GM12878 (cell line): ENCODE results near the gene NTRK1. TPM values are rescaled to one million over a fixed set of nuclear protein-coding genes. Genes with fewer than 3 reads are reported as not detected.
A peak's percentile ranks its signal among the peaks of the same experiment; 100 is the strongest.

Experiments used
- ASH2L ChIP-seq: fragments of 300-600, 200-600 bp; sonication (generic); IDR thresholded peaks from 2 replicates; pipeline ENCODE4 v1.6.1; 2017; ENCODE audit warnings: low read depth, mild to moderate bottlenecking, borderline replicate concordance
- ATF3 ChIP-seq: IDR thresholded peaks from 2 replicates; pipeline ENCODE4 v1.6.1; 2011; ENCODE audit warnings: low read depth, mild to moderate bottlenecking, low read length, moderate library complexity, borderline replicate concordance; ENCODE audit errors: extremely low read depth
- BCL3 ChIP-seq: IDR thresholded peaks from 2 replicates; pipeline ENCODE4 v1.6.1; 2011; ENCODE audit warnings: borderline replicate concordance, low read depth, mild to moderate bottlenecking, moderate library complexity, low read length; ENCODE audit not compliant: insufficient read depth, poor library complexity, severe bottlenecking
- E4F1 ChIP-seq: fragments of 450-650 bp; IDR thresholded peaks from 2 replicates; pipeline ENCODE4 v1.6.1; 2018; ENCODE audit warnings: borderline replicate concordance, mild to moderate bottlenecking; ENCODE audit not compliant: partially characterized antibody
- GATAD2B ChIP-seq: fragments of 450-650 bp; conservative IDR thresholded peaks from 2 replicates; pipeline ENCODE4 v1.6.1; 2017; ENCODE audit warnings: low read depth, mild to moderate bottlenecking, moderate library complexity
- KLF5 ChIP-seq: fragments of 450-650 bp; IDR thresholded peaks from 2 replicates; pipeline ENCODE4 v1.6.1; 2014; ENCODE audit warnings: mild to moderate bottlenecking; ENCODE audit not compliant: partially characterized antibody
- NR2F1 ChIP-seq: fragments of 450-650 bp; conservative IDR thresholded peaks from 2 replicates; pipeline ENCODE4 v1.6.1; 2017; ENCODE audit warnings: mild to moderate bottlenecking
- POLR2A ChIP-seq: IDR thresholded peaks from 2 replicates; pipeline ENCODE4 v1.6.1; 2011; ENCODE audit warnings: low read depth, mild to moderate bottlenecking, low read length
- POU2F2 ChIP-seq: IDR thresholded peaks from 3 replicates; pipeline ENCODE4 v1.6.1; 2011; ENCODE audit warnings: low read depth, mild to moderate bottlenecking, low read length, borderline replicate concordance
- SMARCA5 ChIP-seq: fragments of 450-650 bp; IDR thresholded peaks from 2 replicates; pipeline ENCODE4 v1.6.1; 2017; ENCODE audit warnings: mild to moderate bottlenecking
- SMC3 ChIP-seq: IDR thresholded peaks from 2 replicates; pipeline ENCODE4 v1.6.1; 2011; ENCODE audit warnings: low read length, improper control_type of control experiment, borderline replicate concordance
- STAT3 ChIP-seq: IDR thresholded peaks from 2 replicates; pipeline ENCODE4 v1.6.1; 2011; ENCODE audit warnings: low read depth, low read length, improper control_type of control experiment
- TAF1 ChIP-seq: IDR thresholded peaks from 2 replicates; pipeline ENCODE4 v1.6.1; 2011; ENCODE audit warnings: mild to moderate bottlenecking, low read depth, low read length, borderline replicate concordance
- ZNF217 ChIP-seq: fragments of 450-650 bp; IDR thresholded peaks from 2 replicates; pipeline ENCODE4 v1.6.1; 2017; ENCODE audit warnings: antibody characterized with exemption, mild to moderate bottlenecking
- ZNF687 ChIP-seq: fragments of 450-650 bp; IDR thresholded peaks from 2 replicates; pipeline ENCODE4 v1.6.1; 2017; ENCODE audit warnings: mild to moderate bottlenecking, moderate library complexity
- polyA plus RNA-seq, 11 experiments: library from polyadenylated mRNA; depleted of rRNA in 4 of 11; unstranded in 6 of 11; stranded (reverse) in 5 of 11; fragments of >200 nt; fragmentation: Nextera tagmentation in 4 of 11; fragmentation: Illumina TruSeq in 1 of 11; extraction: Ambion mirVana in 4 of 11; extraction: Trizol in 1 of 11; gene quantifications; 1 replicate in 1 of 11; 2 replicates in 10 of 11; pipeline versions ENCODE4 v1.2.1 to v1.2.3, GENCODE V29; 2011 to 2016; ENCODE audit warnings: inconsistent platforms in 2 of 11, missing spikeins in 2 of 11, low read depth in 1 of 11
- total RNA-seq, 4 experiments: library from RNA; depleted of rRNA in 3 of 4; stranded (reverse); fragments of >200 nt in 3 of 4; fragmentation: Illumina TruSeq in 1 of 4; extraction: Trizol in 1 of 4; gene quantifications; 2 replicates each; pipeline versions ENCODE4 v1.2.1 to v1.2.3, GENCODE V29; 2013 to 2021
- TF ChIP-seq, protein P1 (sequence below): fragments of 450-650 bp; IDR thresholded peaks from 2 replicates; pipeline ENCODE4 v1.6.1; 2017; ENCODE audit warnings: mild to moderate bottlenecking, moderate library complexity

NTRK1 gene
- total and polyA plus RNA-seq, 10 of the 15 experiments (the other 5 are each of a cell fraction or from before 2014, with no cell fraction given) = 0.10 to 0.56 (median 0.40) TPM; not detected in 7

DNA sequence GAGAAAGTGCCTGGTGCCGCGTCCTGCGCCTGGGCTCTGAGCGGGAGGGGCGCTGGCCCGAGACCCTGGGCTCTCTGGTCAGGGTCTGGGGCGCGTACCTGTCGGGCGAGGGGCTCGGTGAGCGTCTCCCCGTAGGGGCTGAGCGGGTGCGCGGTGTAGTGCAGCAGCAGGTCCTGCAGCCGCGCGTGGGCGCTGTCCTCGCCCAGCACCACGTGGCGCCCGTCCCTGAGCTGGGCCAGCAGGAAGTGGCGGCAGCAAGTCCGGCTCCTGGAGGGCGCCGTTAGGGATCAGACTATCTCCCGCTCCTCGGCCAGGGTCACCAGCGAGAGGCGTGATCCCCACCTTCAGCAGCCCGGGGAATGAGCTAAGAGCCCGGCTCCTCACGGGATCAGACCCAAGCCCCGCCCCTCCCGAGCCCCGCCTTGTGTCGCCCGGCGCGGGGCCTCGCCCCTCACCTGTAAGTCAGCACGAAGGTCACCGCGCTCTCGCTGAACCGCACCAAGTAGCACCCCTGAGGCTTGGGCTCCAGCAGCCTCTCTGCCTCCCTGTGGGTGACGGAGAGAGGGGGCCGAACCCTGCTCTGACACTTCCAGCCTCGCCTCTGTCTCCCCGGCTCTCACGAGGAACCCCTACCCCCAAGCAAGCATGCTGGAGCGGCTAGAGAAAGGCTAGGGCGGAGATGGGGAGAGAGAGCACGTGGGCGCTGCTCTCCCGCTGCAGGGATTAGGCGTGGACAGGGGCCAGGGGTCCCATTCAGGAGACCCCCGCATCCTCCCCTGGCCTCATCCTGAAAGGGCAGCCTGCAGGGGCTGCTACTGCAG, 46.7 kb upstream of the NTRK1 start (continued):
- no peak for TF ChIP-seq BCL3
- TF ChIP-seq SMC3 = peak; percentile 21; the same call in 1 of the 2 replicates
- peak; percentile 96 for TF ChIP-seq ZNF687
- TF ChIP-seq ASH2L = no peak
- TF ChIP-seq, protein P1, sequence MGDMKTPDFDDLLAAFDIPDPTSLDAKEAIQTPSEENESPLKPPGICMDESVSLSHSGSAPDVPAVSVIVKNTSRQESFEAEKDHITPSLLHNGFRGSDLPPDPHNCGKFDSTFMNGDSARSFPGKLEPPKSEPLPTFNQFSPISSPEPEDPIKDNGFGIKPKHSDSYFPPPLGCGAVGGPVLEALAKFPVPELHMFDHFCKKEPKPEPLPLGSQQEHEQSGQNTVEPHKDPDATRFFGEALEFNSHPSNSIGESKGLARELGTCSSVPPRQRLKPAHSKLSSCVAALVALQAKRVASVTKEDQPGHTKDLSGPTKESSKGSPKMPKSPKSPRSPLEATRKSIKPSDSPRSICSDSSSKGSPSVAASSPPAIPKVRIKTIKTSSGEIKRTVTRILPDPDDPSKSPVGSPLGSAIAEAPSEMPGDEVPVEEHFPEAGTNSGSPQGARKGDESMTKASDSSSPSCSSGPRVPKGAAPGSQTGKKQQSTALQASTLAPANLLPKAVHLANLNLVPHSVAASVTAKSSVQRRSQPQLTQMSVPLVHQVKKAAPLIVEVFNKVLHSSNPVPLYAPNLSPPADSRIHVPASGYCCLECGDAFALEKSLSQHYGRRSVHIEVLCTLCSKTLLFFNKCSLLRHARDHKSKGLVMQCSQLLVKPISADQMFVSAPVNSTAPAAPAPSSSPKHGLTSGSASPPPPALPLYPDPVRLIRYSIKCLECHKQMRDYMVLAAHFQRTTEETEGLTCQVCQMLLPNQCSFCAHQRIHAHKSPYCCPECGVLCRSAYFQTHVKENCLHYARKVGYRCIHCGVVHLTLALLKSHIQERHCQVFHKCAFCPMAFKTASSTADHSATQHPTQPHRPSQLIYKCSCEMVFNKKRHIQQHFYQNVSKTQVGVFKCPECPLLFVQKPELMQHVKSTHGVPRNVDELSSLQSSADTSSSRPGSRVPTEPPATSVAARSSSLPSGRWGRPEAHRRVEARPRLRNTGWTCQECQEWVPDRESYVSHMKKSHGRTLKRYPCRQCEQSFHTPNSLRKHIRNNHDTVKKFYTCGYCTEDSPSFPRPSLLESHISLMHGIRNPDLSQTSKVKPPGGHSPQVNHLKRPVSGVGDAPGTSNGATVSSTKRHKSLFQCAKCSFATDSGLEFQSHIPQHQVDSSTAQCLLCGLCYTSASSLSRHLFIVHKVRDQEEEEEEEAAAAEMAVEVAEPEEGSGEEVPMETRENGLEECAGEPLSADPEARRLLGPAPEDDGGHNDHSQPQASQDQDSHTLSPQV = 0 out of 2 replicates have a peak, but pooled peaks have one; percentile 20
- peak; percentile 28 for TF ChIP-seq KLF5
- TF ChIP-seq ATF3 = 0 out of 2 replicates have a peak, but pooled peaks have one; percentile 24
- no peak for TF ChIP-seq POU2F2
- no peak for TF ChIP-seq TAF1
- peak; percentile 22; the same call in 1 of the 2 replicates for TF ChIP-seq ZNF217
- no peak for TF ChIP-seq STAT3
- TF ChIP-seq NR2F1 = peak; percentile 54
- peak; percentile 39 for TF ChIP-seq E4F1
- peak; percentile 68 for TF ChIP-seq POLR2A
- peak; percentile 87 for TF ChIP-seq GATAD2B
- TF ChIP-seq SMARCA5 = peak; percentile 78
